Stimulated activated CD4-positive, alpha-beta T cell treated with anti-CD3 and anti-CD28 coated beads, Interleukin-4, amount 100 ng/mL, for 48 hours (primary cell): ENCODE data around the gene ZNG1A.
A peak's percentile ranks its signal among the peaks of the same experiment; 100 is the strongest.
"Not testable (repeated sequence)": the region's sequence is repeated elsewhere in the genome, so short reads cannot be mapped to it uniquely, and the experiment has no call there.

Experiments
- DNase-seq, 2 donors: peaks; one replicate each; pipeline ENCODE4 v3.0.0-alpha.2; 2020; ENCODE audit warnings: low read depth in 2 of 2

ZNG1A gene

GRCh38 chr9:178970-179383 lies at the start of gene ZNG1A:
ZNG1A (minus strand) TSS chr9:179056; CDS start chr9:178969, 87 bp downstream.
- DNase-seq, result peak; percentile 59 to 65

- no peak for DNase-seq
Measured at GRCh38 chr9:227860-228259, 49.0 kb upstream of the ZNG1A start.

- no peak for DNase-seq
Measured at GRCh38 chr9:224582-225520, 46.0 kb upstream of the ZNG1A start.

GRCh38 chr9:224026-224425 lies 45.2 kb upstream of the ZNG1A start:
- no peak for DNase-seq

- DNase-seq, result no peak
Measured at GRCh38 chr9:223152-223551, 44.3 kb upstream of the ZNG1A start.

GRCh38 chr9:221989-222776 lies 43.3 kb upstream of the ZNG1A start:
- no peak for DNase-seq

GRCh38 chr9:219670-220365 lies 41.0 kb upstream of the ZNG1A start:
- DNase-seq, result no peak

- DNase-seq, result not testable (repeated sequence)
Measured at GRCh38 chr9:219036-219435, 40.2 kb upstream of the ZNG1A start.

GRCh38 chr9:217950-218349 lies 39.1 kb upstream of the ZNG1A start:
- no peak for DNase-seq

- no peak for DNase-seq
Measured at GRCh38 chr9:216866-217265, 38.0 kb upstream of the ZNG1A start.

GRCh38 chr9:215631-216155 lies 36.8 kb upstream of the ZNG1A start:
- DNase-seq, result no peak

GRCh38 chr9:214648-215493 lies 36.0 kb upstream of the ZNG1A start, which contains the start of gene DOCK8:
DOCK8 (plus strand) TSS chr9:214865; CDS start chr9:214977, 112 bp downstream.
- peak; percentile 38 to 52 for DNase-seq

GRCh38 chr9:214351-214647 lies 35.4 kb upstream of the ZNG1A start:
- no peak for DNase-seq

GRCh38 chr9:213901-214300 lies 35.0 kb upstream of the ZNG1A start:
- not testable (repeated sequence) for DNase-seq

- DNase-seq, result no peak
Measured at GRCh38 chr9:212297-212696, 33.4 kb upstream of the ZNG1A start.

GRCh38 chr9:211557-211956 lies 32.7 kb upstream of the ZNG1A start:
- DNase-seq, result no peak

- no peak for DNase-seq
Measured at GRCh38 chr9:211036-211435, 32.2 kb upstream of the ZNG1A start.

GRCh38 chr9:209143-209758 lies 30.4 kb upstream of the ZNG1A start:
- no peak for DNase-seq

- DNase-seq, result no peak
Measured at GRCh38 chr9:206481-206880, 27.6 kb upstream of the ZNG1A start.

GRCh38 chr9:199601-200000 lies 20.7 kb upstream of the ZNG1A start:
- not testable (repeated sequence) for DNase-seq
